Stromal cell of bone marrow (primary cell): Measurements from ENCODE around the gene CHPF.

Experiments
- DNase-seq: peaks from one replicate; pipeline ENCODE4 v3.0.0-alpha.2; 2012; ENCODE audit warnings: low read depth

Gene CHPF

DNA sequence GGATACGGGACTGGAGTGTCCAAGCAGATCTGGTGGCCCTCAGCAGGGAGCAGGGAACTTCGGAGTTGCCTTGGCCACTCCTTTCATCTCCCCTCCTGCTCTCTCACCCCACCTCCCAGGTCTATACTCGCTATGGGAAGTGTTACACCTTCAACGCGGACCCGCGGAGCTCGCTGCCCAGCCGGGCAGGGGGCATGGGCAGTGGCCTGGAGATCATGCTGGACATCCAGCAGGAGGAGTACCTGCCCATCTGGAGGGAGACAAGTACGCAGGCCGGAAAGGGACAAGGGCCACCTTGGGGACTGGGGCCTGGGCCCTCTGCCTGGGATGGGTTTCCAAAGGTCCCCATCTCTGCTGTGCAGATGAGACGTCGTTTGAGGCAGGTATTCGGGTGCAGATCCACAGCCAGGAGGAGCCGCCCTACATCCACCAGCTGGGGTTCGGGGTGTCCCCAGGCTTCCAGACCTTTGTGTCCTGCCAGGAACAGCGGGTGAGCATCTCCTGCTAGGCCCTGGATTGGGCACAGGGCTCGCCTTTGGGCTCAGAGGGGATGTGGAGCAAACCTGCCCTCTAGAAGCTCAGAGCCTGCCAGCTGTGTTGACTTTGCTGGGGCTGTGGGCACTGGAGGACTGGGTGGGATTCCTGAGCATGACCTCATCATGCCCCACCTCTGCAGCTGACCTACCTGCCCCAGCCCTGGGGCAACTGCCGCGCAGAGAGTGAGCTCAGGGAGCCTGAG is 11.8 kb downstream of the CHPF start:
- no peak for DNase-seq

DNA sequence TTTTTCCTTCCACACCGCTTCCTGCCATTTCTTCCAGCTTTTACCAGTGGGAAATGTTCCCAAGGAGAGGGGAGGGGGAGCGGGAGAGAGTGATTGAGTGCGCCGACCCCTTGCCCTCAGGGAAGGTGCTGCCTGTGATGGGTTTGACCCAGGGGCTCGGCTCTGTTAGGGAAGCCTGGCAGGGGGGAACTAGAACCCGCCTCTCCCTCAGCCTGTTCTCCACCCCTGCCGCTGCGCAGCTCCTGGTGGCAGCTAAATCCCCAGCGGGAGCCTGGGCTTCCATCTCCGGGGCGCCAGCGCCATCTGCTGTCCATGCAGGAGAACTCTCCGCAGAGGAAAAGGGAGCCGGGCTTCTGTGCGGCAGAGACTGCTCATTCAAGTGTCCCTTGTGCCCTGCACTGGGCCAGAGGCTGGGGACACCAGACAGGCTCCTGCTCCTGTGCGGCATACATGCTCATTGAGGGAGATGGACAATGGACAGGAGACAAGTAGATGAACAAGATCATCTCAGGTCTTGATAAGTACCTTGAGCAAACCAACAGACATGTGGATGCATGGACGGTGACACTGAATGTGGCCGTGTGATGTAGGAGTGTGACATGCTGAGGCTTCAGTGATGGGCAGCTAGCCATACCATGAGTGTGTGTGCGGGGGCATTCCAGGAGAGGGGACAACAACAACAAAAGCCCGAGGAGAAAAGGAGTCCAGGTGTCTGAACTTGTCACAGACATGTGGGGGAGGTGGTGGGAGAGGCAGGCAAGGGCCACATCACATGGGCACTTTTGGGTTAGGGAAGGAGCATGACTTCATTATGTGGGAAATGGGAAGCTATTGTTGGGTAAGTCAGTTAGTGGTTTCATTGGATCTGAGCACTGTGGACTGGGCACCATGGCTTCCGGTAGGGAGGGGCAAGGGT is 13.3 kb downstream of the CHPF start:
- DNase-seq, result peak; percentile 48

DNA sequence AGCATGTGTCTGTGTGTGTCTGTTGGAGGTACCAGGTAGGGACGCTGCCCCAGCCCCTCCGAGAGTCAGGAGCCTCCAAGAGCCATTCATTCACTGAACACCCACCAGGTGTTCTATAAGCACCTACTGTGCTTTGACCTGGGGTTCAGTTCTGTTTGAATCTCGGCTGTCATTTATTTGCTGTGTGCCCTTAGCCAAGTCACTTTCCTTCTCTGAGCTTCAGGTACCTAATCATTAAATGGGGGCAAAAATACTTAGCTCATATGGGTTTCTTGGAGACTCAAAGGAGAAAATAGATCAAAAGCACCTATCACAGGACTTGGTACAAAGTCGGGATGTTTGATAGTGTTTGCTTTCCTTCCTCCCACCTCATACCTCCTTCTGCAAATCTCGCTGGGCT is 16.1 kb downstream of the CHPF start:
- no peak for DNase-seq

DNA sequence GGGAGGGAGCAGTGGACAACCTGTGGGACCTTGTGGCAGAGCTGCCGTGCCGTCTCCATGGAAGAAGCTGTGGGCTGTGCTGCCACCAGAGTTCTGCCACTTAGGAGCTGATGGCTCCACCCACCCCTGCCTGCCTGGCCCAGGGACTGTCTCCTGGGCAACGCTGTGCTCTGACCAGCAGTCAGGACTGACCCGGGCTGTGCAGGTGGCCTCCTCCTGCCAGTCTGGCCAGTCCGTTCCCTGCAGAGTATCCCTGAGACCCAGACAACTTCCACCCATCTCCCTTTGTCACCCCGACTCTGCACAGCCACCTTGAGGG is 16.6 kb downstream of the CHPF start:
- DNase-seq, result no peak

DNA sequence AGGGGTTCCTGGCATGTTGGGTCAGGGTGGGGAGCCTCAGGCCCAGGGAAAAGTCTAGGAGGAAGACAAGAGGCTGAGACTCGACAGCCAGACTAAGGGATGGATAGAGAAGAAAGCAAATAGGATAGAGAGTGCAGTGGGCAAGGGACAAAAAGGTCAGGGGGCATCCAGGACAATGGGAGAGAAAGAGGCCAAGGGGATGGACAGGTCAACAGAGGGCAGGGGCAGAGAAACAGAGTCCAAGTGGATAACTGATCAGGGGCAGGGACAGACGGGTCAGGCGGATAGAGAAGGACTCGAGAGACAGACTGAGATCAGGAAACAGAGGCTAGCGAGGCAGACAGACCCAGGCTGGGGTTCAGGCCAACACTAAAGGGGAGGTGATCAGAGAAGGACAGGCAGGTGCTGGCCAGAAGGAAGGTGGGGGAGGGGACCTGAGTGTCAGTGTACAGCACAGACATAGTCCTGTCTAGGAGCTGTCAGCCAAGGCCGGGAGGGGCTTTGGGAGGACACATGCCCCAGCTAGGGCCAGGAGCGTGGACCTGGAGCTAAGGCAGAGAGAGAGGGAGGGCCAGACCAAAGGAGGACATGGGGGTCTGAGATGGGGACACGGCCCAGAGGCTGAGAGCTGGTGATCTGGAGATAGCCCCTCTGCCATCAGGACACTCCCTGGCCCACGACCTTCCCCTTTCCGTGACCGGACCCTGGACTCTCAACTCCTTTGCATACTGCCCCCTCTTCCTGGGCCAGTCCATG is 17.1 kb downstream of the CHPF start:
- DNase-seq, result no peak

DNA sequence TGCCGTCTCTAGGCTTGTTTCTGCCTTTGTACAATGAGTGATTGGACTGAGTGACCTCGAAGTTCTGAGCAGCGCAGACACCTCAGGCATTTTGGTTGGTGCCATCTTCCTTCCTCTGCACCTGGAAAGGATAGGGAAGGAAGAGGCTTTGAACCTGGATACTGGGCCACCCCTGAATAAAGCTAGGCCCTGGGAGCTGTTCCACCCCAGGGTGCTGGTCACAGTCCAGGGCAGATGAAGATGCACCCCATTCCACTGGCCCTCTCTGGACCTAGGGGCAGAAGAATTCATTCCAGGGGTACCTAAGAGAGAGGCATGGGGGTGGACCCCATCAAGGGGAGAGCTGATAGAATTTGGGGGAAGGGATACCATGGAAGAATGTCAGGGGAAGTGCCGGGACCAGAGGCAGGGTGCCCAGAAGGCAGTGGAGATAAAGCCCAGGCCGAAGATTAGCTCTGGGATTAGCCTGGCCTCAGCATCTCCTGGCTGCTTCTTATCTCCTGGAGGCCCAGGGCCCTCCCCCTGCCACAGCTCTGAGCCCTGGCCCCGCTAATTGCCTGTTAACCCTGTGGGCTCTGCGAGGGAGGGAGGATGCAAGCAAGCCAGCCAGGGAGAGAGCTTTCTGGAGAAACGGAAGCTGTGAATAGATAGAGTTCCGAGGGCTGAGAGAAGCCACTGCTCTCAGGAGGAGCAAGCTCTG is 17.9 kb downstream of the CHPF start:
- no peak for DNase-seq

DNA sequence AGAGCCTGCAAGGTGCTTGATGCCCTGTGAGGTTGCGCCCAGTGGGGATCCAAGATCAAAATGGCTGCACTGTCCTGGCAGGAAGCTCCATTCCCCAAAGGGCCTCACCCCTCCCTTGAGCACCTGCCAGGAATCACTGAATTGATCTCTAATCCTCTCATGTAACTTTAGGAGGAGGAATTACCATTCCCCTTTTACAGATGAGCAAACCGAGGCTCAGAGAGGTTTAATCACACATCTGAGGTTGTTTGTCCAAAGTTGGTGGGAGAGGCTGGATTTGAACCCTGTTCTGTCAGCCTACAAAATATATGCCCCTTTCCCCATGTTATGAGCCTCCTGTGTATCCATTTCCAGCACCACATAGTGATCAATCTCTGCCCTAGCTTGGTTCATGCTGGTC is 18.8 kb downstream of the CHPF start:
- DNase-seq, result no peak

DNA sequence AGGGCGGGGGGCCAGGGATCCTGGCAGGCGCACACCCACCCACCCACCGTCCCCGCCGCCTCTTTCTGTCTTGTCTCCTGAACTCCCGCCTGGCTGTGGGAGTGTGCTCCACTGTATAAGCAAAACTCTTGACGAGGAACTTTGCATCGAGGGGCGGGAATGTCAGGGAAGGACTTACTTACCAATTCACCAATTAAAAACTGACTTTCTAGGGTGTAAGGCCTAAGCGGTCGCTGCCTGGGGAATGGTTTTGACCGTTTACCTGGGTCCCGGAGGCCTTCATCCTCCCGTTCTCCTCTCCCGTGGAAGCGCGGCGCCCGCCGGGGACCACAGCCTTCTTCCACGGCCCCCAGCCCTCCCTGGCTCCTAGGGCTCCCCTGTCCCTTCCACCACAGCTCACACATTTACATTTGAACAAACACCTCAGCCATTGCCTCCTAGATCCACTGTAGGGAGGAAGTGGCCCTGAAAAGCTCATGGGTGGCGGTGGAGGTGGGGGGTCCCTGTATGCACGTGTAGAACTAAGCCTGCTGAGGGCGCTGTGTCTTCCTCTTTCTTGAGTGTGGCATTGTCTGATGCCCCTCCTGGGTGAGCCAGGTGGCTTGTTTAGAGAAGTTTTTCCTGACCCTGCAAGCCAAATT is 20.5 kb downstream of the CHPF start:
- DNase-seq, result no peak

DNA sequence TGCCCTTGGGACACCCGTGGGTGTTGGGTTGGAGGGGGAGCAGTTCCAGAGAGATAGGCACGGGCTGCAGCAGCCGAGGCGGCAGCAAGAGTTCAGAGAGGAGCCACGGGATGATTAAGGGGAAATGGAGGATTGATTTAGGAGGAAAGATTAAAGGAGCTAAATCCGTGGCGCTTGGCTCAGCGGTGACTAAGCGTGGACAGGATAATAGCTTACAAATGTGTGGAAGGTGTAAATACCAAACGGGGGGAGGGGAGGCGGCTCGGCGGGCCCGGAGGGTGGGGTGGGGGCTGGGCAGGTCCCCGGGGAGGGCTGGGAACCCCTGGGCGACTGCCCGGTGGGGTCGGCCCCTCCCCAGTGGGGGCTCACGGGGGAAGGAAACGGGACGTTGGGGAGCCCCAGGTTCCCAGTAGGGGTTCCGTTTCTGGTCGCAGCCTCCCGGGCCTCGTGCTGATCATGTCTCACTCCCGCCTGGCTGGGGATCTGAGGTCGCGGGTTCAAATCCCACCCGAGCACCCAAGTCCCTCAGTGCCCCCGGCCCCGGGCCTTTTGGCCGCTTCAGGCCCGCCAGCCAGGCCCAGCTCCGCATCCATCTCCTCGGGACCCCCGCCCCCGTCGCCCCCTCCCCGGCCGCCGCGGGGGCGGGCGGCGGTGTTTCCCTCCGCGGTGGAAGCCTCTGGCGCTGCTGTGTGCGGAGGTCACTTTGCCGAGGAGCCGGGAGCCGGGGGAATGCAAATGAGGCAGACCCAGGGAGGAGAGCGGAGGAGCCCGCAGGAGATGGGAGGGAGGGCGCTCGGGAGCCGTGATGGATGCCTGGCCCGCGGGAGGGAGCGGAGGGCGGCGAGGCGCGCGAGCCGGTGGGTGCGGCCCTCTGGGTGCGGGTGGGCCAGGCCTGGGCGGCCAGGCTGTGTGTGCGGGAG is 21.2 kb downstream of the CHPF start:
- peak; percentile 55 for DNase-seq

DNA sequence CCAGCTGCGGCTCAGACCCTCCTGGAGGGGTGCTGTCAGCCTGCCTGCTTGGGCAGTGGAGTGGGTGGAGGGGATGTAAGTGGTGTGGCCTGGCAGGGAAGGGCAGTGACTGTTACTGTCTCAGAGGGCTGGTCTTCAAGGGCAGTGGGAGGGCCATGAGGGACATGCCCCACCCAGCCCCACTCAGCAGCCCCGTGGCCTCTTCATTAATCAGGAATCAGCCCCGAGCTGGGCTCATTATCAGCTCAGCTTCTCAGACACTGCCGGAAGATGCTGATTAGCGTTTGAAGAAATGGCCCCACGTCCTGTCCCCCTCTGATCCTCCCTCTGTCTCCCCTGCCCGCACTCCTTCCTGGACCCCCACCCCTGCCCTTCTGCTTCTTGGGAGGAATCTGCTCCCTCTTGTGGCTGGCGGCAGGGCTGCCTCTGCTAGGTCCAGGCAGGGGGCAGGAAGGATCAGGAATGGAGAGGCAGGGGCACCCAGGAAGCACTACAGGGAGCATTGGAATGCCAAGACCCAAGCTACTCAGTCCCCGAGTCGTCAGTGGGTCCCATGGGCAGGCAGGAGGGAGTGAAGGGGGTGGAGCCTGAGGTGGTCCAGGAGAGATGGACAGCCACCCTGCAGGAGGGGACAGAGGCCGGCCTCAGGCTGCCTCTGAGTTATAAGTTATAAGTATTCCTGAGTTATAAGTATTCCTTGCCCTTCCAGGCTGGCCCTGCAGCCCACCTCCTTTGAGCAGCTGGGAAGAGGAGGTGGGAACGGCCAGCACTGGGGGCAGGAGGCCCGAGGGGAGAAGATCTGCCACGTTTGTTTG is 22.3 kb downstream of the CHPF start:
- peak; percentile 13 for DNase-seq

DNA sequence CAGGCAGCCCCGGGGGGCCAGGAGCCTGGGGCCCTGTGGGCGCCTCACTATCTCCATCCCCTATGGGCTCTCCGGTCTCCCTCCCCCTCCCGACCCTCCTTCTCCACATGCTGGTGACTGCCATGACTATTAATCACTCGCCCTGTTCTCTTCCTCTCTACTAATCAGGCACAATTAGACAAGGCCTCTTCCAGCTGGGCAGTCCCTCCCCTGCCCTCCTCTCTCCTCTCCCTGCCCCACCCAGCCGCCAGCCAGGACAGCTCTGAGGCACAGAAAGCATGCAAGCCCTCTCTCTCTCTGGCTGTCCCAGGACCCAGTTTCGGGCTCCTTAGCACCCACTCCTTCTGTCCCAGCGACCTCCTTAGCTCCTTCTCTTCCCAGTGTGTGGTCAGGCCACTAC is 23.5 kb downstream of the CHPF start:
- DNase-seq, result no peak

DNA sequence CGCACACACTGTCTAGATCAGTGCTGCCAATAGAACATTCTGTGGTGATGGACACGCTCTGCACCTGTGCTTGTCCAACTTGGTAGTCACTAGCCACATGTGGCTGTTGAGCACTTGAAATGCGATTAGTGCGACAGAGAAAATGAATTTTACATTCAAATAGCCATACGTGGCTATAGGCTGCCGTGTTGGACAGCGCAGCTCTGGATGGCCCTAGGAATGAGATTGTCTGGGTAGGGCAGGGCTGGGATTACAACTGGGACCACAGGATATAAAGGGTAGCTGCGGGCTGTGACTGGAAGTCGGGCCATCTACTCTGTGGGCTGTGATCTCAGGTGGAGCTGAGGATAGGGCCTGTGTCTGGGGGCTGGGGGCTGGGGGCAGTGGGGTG is 24.1 kb downstream of the CHPF start:
- no peak for DNase-seq

DNA sequence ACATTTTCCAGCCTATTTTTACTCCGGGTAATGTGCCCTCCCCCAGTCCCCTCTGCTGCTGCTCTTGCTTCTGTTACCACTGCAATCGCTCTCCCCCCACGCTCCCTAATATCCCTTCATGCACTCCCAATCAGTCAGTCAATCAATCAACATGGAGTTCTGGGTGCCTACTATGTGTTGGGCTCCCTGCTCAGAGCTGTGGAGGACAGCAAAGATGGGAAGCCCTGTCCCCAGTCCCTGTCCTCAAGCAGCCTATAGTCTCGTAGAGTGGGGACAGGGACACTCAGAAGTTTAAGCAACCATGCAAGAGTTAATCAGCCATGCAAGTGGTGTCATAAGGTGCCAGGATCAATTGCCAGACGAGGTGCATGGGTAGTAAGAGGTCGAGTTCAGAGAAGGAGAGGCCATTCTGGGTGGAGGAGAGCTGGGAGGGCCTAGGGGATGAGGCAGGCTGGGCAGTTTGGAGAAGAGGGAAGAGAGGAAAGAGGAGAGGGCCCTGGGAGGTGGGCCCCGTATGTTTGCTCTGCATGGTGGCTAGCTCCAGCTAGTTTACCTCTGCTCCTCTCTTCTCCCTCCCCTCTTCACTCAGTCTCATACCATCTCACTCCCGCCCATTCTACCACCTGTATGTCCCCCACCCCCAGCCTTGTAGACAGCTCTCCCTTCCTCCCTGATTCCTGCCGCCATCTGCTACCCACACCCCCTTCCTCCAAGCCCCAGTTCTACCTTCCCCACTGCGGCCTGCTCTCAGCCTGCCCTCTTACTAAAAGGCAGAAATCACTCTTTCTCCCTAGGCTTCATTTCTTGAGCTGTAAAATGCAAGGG is 25.4 kb downstream of the CHPF start:
- DNase-seq, result no peak

DNA sequence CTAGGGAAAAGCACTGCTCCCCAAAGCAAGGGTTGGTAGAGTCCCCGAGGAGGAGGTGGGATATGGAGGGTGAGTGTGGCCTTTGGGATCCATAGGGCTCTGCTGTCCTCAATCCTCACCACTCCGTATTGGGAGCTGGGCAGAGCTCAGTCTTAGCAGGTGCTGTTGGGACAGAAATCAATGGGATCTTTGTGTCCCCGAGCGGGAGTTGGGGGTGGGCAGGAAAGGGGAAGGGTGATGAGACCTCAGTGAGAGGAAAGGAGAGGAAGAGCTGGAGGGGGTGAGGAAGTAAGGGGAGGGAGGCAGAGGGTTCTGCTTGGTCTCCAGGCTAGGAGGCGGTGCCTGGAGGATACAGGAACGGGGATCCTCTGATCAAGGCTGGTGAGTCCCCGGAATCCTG is 26.7 kb downstream of the CHPF start:
- DNase-seq, result no peak

DNA sequence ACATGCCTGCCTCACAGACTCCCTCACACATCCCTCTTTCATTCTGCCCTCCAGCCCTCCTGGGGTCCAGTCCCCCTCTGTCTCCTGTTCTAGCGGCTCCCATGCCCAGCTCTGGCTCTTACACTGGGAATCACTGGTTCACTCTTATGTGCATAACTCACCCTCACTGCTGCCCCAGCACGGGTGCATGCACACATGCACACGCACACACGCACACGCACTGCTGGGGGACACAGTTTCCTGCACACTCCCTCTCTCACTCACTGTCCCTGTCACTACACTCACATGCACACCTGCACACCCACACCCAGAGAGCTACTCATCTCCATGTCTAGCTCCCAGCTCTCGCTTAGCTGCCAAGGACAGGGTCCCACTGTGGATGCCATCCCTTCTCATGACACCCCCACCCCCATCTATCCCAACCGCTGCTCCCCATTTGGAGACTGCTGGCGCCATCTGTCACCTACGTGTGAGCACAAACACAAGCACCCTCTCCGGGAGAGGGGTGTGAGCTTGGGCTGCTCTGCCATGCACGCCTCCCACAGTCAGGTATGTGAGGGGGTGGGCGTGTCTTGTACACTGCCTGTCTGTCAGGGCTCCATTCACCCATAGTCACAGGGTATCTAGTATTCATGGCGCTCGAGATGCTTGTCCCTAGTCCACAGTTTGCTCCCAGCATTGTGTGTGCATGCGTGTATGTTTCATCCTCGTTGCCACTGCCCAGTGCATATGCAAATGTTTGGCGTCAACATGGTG is 27.6 kb downstream of the CHPF start:
- DNase-seq, result no peak

DNA sequence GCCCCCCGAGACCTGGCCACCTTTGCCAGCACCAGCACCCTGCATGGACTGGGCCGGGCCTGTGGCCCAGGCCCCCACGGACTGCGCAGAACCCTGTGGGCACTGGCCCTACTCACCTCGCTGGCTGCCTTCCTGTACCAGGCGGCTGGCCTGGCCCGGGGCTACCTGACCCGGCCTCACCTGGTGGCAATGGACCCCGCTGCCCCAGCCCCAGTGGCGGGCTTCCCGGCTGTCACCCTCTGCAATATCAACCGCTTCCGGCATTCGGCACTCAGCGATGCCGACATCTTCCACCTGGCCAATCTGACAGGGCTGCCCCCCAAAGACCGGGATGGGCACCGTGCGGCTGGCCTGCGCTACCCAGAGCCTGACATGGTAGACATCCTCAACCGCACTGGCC is 28.8 kb downstream of the CHPF start:
- DNase-seq, result no peak

DNA sequence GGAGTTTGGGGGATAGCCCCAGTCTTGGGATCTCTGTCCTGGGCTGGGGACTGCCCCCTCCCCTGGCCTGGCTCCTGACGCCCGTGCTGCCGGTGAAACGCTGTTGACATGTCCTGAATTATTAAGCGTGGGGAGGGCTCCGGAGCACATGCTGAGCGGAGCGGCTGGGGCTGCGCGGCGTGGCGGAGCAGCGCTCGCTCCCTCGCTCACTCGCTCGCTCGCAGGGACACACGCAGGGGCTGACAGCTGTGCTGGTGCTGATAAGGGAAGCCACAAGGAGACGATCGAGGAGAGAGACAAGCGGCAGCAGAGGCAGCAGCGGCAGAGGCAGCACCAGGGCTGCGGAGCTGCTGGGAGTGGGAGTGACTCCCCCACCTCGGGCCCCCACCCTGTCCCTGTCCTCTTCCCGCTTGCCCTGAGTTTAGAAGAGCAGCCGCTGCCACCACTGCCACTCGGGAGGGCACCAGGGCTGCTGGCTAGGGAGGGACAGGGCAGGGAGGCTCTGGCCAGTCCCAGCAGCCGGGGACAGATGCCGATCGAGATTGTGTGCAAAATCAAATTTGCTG is 29.3 kb downstream of the CHPF start, which contains the start of gene ASIC4:
Gene ASIC4 (plus strand): TSS at position 287 of the 566 bp plus-strand sequence. CDS start 243 bp downstream, at position 530.
- DNase-seq, result no peak

DNA sequence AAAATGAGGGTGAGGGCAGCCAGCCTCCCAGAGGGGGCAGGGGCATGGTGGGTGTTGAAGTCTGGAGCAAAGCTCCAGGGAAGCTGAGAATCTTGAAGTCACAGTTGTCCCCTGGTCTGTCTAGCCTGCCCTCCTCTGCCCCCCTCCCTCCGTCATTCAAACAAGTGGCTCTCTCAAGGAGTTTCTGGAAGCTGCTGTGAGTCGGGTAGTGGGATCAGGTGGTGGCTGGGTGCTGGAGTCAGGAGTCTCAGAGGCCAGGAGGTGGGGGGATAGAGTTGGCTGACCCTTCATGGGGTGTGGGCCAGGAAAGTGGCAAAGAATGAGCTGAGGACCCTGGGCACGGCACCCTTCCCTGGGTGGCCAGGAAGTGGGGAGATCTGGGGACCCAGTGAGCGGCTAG is 29.8 kb downstream of the CHPF start:
- DNase-seq, result no peak
